Measurements from ENCODE around the gene TXNRD3. TPM values are rescaled to one million over a fixed set of nuclear protein-coding genes. Genes with fewer than 3 reads are reported as not detected.
"Not testable (repeated sequence)": the region's sequence is repeated elsewhere in the genome, so short reads cannot be mapped to it uniquely, and the experiment has no call there.

TXNRD3 gene
- total RNA-seq, 1 donor from 2014 or later = 14.6 TPM

GRCh38 chr3:126646674-126647073, 8.2 kb downstream of the TXNRD3 start:
- DNase-seq = no peak

- DNase-seq = no peak
Measured at GRCh38 chr3:126644615-126645014, 10.3 kb downstream of the TXNRD3 start.

- no peak for DNase-seq
Measured at GRCh38 chr3:126638790-126639189, 16.1 kb downstream of the TXNRD3 start.

GRCh38 chr3:126636436-126636835, 18.5 kb downstream of the TXNRD3 start:
- DNase-seq = no peak

- DNase-seq = no peak
Measured at GRCh38 chr3:126634803-126635202, 20.1 kb downstream of the TXNRD3 start.

- no peak for DNase-seq
Measured at GRCh38 chr3:126630020-126630419, 24.9 kb downstream of the TXNRD3 start.

GRCh38 chr3:126625735-126626134, 29.2 kb downstream of the TXNRD3 start:
- not testable (repeated sequence) for DNase-seq

- no peak for DNase-seq
Measured at GRCh38 chr3:126622694-126623093, 32.2 kb downstream of the TXNRD3 start.

GRCh38 chr3:126621627-126622345, 33.1 kb downstream of the TXNRD3 start:
- no peak for DNase-seq

GRCh38 chr3:126621171-126621570, 33.8 kb downstream of the TXNRD3 start:
- DNase-seq = no peak

- DNase-seq = no peak
Measured at GRCh38 chr3:126620738-126621137, 34.2 kb downstream of the TXNRD3 start.

GRCh38 chr3:126618760-126619159, 36.2 kb downstream of the TXNRD3 start:
- DNase-seq = no peak

GRCh38 chr3:126618021-126618420, 36.9 kb downstream of the TXNRD3 start:
- DNase-seq = no peak

GRCh38 chr3:126617571-126617970, 37.4 kb downstream of the TXNRD3 start:
- DNase-seq = no peak

GRCh38 chr3:126616931-126617330, 38.0 kb downstream of the TXNRD3 start:
- DNase-seq = no peak

- DNase-seq = peak; percentile 1
Measured at GRCh38 chr3:126613479-126614188, 41.3 kb downstream of the TXNRD3 start.

- no peak for DNase-seq
Measured at GRCh38 chr3:126612479-126613205, 42.3 kb downstream of the TXNRD3 start.

- DNase-seq = no peak
Measured at GRCh38 chr3:126609909-126610308, 45.0 kb downstream of the TXNRD3 start.

- DNase-seq = no peak
Measured at GRCh38 chr3:126607214-126607908, 47.6 kb downstream of the TXNRD3 start.

GRCh38 chr3:126606001-126606400, 48.9 kb downstream of the TXNRD3 start:
- DNase-seq = no peak

GRCh38 chr3:126604691-126605090, 50.2 kb downstream of the TXNRD3 start:
- no peak for DNase-seq

GRCh38 chr3:126599101-126599500, 55.8 kb downstream of the TXNRD3 start:
- DNase-seq = no peak

GRCh38 chr3:126595479-126595878, 59.4 kb downstream of the TXNRD3 start:
- not testable (repeated sequence) for DNase-seq

Data from tongue (tissue), 2 donors.